Psoas muscle (tissue), 8 donors: ENCODE data around the gene AUTS2. TPM values are rescaled to one million over a fixed set of nuclear protein-coding genes. Genes with fewer than 3 reads are reported as not detected.

Experiments
- ATAC-seq, 4 donors: fragments of 200-7000 bp; cut with Tn5 transposase; one replicate each; pipeline ENCODE4 v1.9.1; 2020; ENCODE audit warnings: moderate library complexity in 3 of 4, mild to moderate bottlenecking in 2 of 4
- DNase-seq, 2 donors: peaks; one replicate each; pipeline ENCODE4 v3.0.0-alpha.2; 2020
- H3K27ac ChIP-seq: fragments of 200-600 bp; one replicate; pipeline ENCODE4 v1.8.0; 2022
- H3K27me3 ChIP-seq, 3 donors: fragments of 200-600 bp in 1 of 3; one replicate each; pipeline versions ENCODE4 v1.6.1 to v1.8.0; 2013 to 2022; ENCODE audit warnings: low read length in 2 of 3, mild to moderate bottlenecking in 2 of 3, moderate library complexity in 1 of 3; ENCODE audit not compliant: insufficient read depth in 3 of 3
- H3K36me3 ChIP-seq, 2 donors: fragments of 200-600 bp in 1 of 2; one replicate each; pipeline versions ENCODE4 v1.6.1 to v1.8.0; 2013 to 2022; ENCODE audit warnings: low read depth in 1 of 2, mild to moderate bottlenecking in 1 of 2, moderate library complexity in 1 of 2; ENCODE audit not compliant: insufficient read depth in 1 of 2
- H3K4me1 ChIP-seq: fragments of 200-600 bp; one replicate; pipeline ENCODE4 v1.8.0; 2022
- H3K4me3 ChIP-seq: fragments of 200-600 bp; one replicate; pipeline ENCODE4 v1.8.0; 2022; ENCODE audit warnings: mild to moderate bottlenecking
- H3K9me3 ChIP-seq: fragments of 200-600 bp; one replicate; pipeline ENCODE4 v1.8.0; 2022
- WGBS, 3 donors: extraction: QIAGEN DNeasy Blood & Tissue Kit; methylation state at CpG; one replicate each; pipeline versions ENCODE4 v1.1.6 to v1.1.7; 2013; 5-methylcytosine and 5-hydroxymethylcytosine counted together
- intact Hi-C, 2 donors: fragments of 100-400 bp; cut with DNase I; formaldehyde crosslinking; loops; one replicate each; pipeline versions ENCODE4 v1.11.0 to v1.14.2; 2022
- polyA plus RNA-seq, 3 donors: library from polyadenylated mRNA; stranded (reverse); fragments of 200-250 nt; gene quantifications; one replicate each; pipeline ENCODE4 v1.2.3, GENCODE V29; 2013
- total RNA-seq, 4 donors: library from RNA; stranded (reverse); fragmentation: NEBNext Ultra II Directional in 2 of 4; extraction: Animal tissue kit (Norgen Biotek cat#: 25700) in 2 of 4; gene quantifications; one replicate each; pipeline versions ENCODE4 v1.2.1 to v1.2.4, GENCODE V29; 2021 to 2023
- TF ChIP-seq, protein P1 (sequence below): fragments of 200-600 bp; IDR thresholded peaks from one replicate; pipeline ENCODE4 v1.8.0; 2022; ENCODE audit warnings: antibody characterized with exemption
- donor health status: healthy with polysubstance abuse.
- donor health status: DM: no; HTN: no; CAD: no; lungs with moderate emphysema.
- donor health status: Bipolar disorder and iron deficiency.
- donor health status: healthy.
- donor health status: DM: yes; HTN: yes; CAD: no.
- donor health status: DM: no; HTN: no; CAD: no.
- donor health status: DM: no; HTN: no; CAD: no.
- donor health status: DM: yes; HTN: yes; CAD: no.

AUTS2 gene
- total and polyA plus RNA-seq, 7 donors = 5.0 to 33.5 (median 14.3) TPM

GRCh38 chr7:69941077-69941651 is 342.9 kb downstream of the AUTS2 start:
- TF ChIP-seq, protein P1, sequence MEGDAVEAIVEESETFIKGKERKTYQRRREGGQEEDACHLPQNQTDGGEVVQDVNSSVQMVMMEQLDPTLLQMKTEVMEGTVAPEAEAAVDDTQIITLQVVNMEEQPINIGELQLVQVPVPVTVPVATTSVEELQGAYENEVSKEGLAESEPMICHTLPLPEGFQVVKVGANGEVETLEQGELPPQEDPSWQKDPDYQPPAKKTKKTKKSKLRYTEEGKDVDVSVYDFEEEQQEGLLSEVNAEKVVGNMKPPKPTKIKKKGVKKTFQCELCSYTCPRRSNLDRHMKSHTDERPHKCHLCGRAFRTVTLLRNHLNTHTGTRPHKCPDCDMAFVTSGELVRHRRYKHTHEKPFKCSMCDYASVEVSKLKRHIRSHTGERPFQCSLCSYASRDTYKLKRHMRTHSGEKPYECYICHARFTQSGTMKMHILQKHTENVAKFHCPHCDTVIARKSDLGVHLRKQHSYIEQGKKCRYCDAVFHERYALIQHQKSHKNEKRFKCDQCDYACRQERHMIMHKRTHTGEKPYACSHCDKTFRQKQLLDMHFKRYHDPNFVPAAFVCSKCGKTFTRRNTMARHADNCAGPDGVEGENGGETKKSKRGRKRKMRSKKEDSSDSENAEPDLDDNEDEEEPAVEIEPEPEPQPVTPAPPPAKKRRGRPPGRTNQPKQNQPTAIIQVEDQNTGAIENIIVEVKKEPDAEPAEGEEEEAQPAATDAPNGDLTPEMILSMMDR = no peak
- H3K4me3 ChIP-seq = no peak overlapping the region
- no peaks in the 10 kb centered on the region for H3K36me3 ChIP-seq
- no peaks in the 10 kb centered on the region for H3K27me3 ChIP-seq
- no peak overlapping the region for H3K27ac ChIP-seq
- intact Hi-C loops = no loop called here
- H3K9me3 ChIP-seq = no peaks in the 10 kb centered on the region
- ATAC-seq = no peak
- WGBS, 3 donors = 88 to 90% (median 88%) methylated on average over 7 of the region's 7 CpGs
- H3K4me1 ChIP-seq = no peaks in the 10 kb centered on the region
- DNase-seq = no peak

- Histone ChIP-seq H3K9me3 (no peaks in the 10 kb centered on the region), H3K27ac (no peak overlapping the region), H3K36me3 (no peaks in the 10 kb centered on the region), H3K4me1 (no peaks in the 10 kb centered on the region), H3K4me3 (no peak overlapping the region), H3K27me3 (no peaks in the 10 kb centered on the region)
- TF ChIP-seq, protein P1 = no peak
- intact Hi-C loops = no loop called here
- DNase-seq (no peak), ATAC-seq (no peak)
- WGBS, 3 donors = 72 to 89% (median 82%) methylated on average over 1 of the region's 1 CpG
Measured at GRCh38 chr7:69942573-69942972, 344.3 kb downstream of the AUTS2 start.

GRCh38 chr7:69946901-69947300 is 348.6 kb downstream of the AUTS2 start:
- 79 to 88% (median 83%) methylated on average over 5 of the region's 5 CpGs for WGBS, 3 donors
- ATAC-seq (no peak), DNase-seq (no peak)
- Histone ChIP-seq H3K4me3 (no peak overlapping the region), H3K9me3 (no peaks in the 10 kb centered on the region), H3K27me3 (no peaks in the 10 kb centered on the region), H3K4me1 (no peaks in the 10 kb centered on the region), H3K27ac (no peak overlapping the region), H3K36me3 (no peaks in the 10 kb centered on the region)
- TF ChIP-seq, protein P1 = no peak
- intact Hi-C loops = no loop called here

DNA sequence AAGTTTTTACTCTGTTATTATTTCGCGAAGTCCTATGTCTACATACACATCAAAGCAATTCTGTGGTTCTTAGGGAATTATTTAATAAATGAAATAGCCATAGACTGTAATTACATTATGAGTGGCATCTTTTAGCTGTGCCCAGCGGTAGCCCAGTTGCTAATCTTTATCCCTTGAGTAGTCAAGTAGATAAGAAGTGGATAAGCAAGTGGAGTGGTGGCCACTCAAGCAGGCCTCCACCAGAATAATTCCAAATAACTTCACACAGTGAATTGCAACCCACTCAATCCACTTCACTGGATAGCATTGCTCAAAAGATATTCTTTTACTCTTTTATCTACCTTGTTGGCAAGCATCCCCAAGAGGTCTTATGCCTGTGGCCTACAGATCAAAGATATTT is 349.7 kb downstream of the AUTS2 start:
- intact Hi-C loops = no loop called here
- Histone ChIP-seq H3K27ac (no peak overlapping the region), H3K36me3 (no peaks in the 10 kb centered on the region), H3K4me3 (no peak overlapping the region), H3K9me3 (no peaks in the 10 kb centered on the region), H3K4me1 (no peaks in the 10 kb centered on the region), H3K27me3 (no peaks in the 10 kb centered on the region)
- WGBS, 3 donors = 94 to 98% (median 98%) methylated on average over 3 of the region's 3 CpGs
- TF ChIP-seq, protein P1 = no peak
- ATAC-seq (no peak), DNase-seq (no peak)

GRCh38 chr7:69949122-69949521 is 350.8 kb downstream of the AUTS2 start:
- H3K36me3 ChIP-seq = no peaks in the 10 kb centered on the region

More at GRCh38 chr7:69949122-69949521, 350.8 kb downstream of the AUTS2 start:
- Histone ChIP-seq H3K27me3 (no peaks in the 10 kb centered on the region), H3K9me3 (no peaks in the 10 kb centered on the region), H3K4me3 (no peak overlapping the region), H3K27ac (no peak overlapping the region), H3K4me1 (no peaks in the 10 kb centered on the region)
- DNase-seq = no peak
- 77 to 94% (median 85%) methylated on average over 2 of the region's 2 CpGs for WGBS, 3 donors
- no peak for ATAC-seq
- TF ChIP-seq, protein P1 = no peak
- intact Hi-C loops = no loop called here
